ENCODE results near the gene SPTLC2. TPM values are rescaled to one million over a fixed set of nuclear protein-coding genes. Genes with fewer than 3 reads are reported as not detected.

SPTLC2 gene
- total RNA-seq, 1 donor from 2014 or later, result 31.9 TPM

- no peak for TF ChIP-seq CTCF (IDR thresholded peaks at IDR 0.05; ENCODE audit: insufficient read depth, low read length, severe bottlenecking)
- Histone ChIP-seq H3K36me3 (ENCODE audit: control insufficient read depth, insufficient read depth, low read length) (no peaks in the 10 kb centered on the region), H3K27me3 (ENCODE audit: control insufficient read depth, insufficient read depth, low read length) (no peaks in the 10 kb centered on the region), H3K4me3 (ENCODE audit: low read depth, low read length) (no peak overlapping the region)
- no peak for DNase-seq (ENCODE audit: low read depth)
- no peak for FAIRE-seq
Measured at GRCh38 chr14:77490347-77490986, 126.0 kb downstream of the SPTLC2 start.

GRCh38 chr14:77489041-77489440 is 127.4 kb downstream of the SPTLC2 start:
- Histone ChIP-seq H3K27me3 (ENCODE audit: control insufficient read depth, insufficient read depth, low read length) (no peaks in the 10 kb centered on the region), H3K4me3 (ENCODE audit: low read depth, low read length) (no peak overlapping the region), H3K36me3 (ENCODE audit: control insufficient read depth, insufficient read depth, low read length) (no peaks in the 10 kb centered on the region)
- no peak for TF ChIP-seq CTCF (IDR thresholded peaks at IDR 0.05; ENCODE audit: insufficient read depth, low read length, severe bottlenecking)
- FAIRE-seq, result no peak
- no peak for DNase-seq (ENCODE audit: low read depth)

- FAIRE-seq, result no peak
- TF ChIP-seq CTCF (IDR thresholded peaks at IDR 0.05; ENCODE audit: insufficient read depth, low read length, severe bottlenecking), result no peak
- no peaks in the 10 kb centered on the region for H3K36me3 ChIP-seq (ENCODE audit: control insufficient read depth, insufficient read depth, low read length)
- DNase-seq (ENCODE audit: low read depth), result no peak
- H3K27me3 ChIP-seq (ENCODE audit: control insufficient read depth, insufficient read depth, low read length), result no peaks in the 10 kb centered on the region
- no peak overlapping the region for H3K4me3 ChIP-seq (ENCODE audit: low read depth, low read length)
Measured at GRCh38 chr14:77488558-77488957, 127.9 kb downstream of the SPTLC2 start.

GRCh38 chr14:77485901-77486678 is 130.3 kb downstream of the SPTLC2 start:
- Histone ChIP-seq H3K36me3 (ENCODE audit: control insufficient read depth, insufficient read depth, low read length) (no peaks in the 10 kb centered on the region), H3K4me3 (ENCODE audit: low read depth, low read length) (no peak overlapping the region), H3K27me3 (ENCODE audit: control insufficient read depth, insufficient read depth, low read length) (no peaks in the 10 kb centered on the region)
- FAIRE-seq, result no peak
- TF ChIP-seq CTCF (IDR thresholded peaks at IDR 0.05; ENCODE audit: insufficient read depth, low read length, severe bottlenecking), result no peak
- DNase-seq (ENCODE audit: low read depth), result peak; percentile 83

GRCh38 chr14:77485256-77485655 is 131.2 kb downstream of the SPTLC2 start:
- H3K36me3 ChIP-seq (ENCODE audit: control insufficient read depth, insufficient read depth, low read length), result no peaks in the 10 kb centered on the region
- TF ChIP-seq CTCF (IDR thresholded peaks at IDR 0.05; ENCODE audit: insufficient read depth, low read length, severe bottlenecking), result no peak
- no peak overlapping the region for H3K4me3 ChIP-seq (ENCODE audit: low read depth, low read length)
- H3K27me3 ChIP-seq (ENCODE audit: control insufficient read depth, insufficient read depth, low read length), result no peaks in the 10 kb centered on the region
- FAIRE-seq (no peak), DNase-seq (ENCODE audit: low read depth) (no peak)
